Retinal pigment epithelial cell (primary cell): ENCODE measurements around the gene DGKA.
A peak's percentile ranks its signal among the peaks of the same experiment; 100 is the strongest.

Source experiments
- DNase-seq: peaks from one replicate; pipeline ENCODE4 v3.0.0-alpha.2; 2010; ENCODE audit warnings: low read depth
- H3K4me3 ChIP-seq: 2 replicates; pipeline ENCODE4 v1.5.1; 2011; ENCODE audit warnings: mild to moderate bottlenecking, low read length, control low read depth, moderate library complexity
- CTCF ChIP-seq: conservative IDR thresholded peaks from 2 replicates; pipeline ENCODE4 v1.5.1; 2011; ENCODE audit warnings: low read depth, low read length, control low read depth, inconsistent platforms

Gene DGKA

GRCh38 chr12:55937981-55938380 lies 7.0 kb downstream of the DGKA start:
- DNase-seq, result no peak
- TF ChIP-seq CTCF, result no peak
- no peak overlapping the region for H3K4me3 ChIP-seq

GRCh38 chr12:55938826-55939501 lies 8.0 kb downstream of the DGKA start:
- TF ChIP-seq CTCF, result no peak
- no peak for DNase-seq
- no peak overlapping the region for H3K4me3 ChIP-seq

- peak overlapping the region; percentile 25 for H3K4me3 ChIP-seq
Measured at GRCh38 chr12:55940065-55940732, 9.2 kb downstream of the DGKA start.

GRCh38 chr12:55942055-55942454 lies 11.1 kb downstream of the DGKA start:
- no peak for TF ChIP-seq CTCF
- no peak overlapping the region for H3K4me3 ChIP-seq
- no peak for DNase-seq

More at GRCh38 chr12:55940065-55940732, 9.2 kb downstream of the DGKA start:
- DNase-seq, result no peak
- TF ChIP-seq CTCF, result peak; percentile 94

- TF ChIP-seq CTCF, result no peak
- no peak for DNase-seq
- no peak overlapping the region for H3K4me3 ChIP-seq
Measured at GRCh38 chr12:55942577-55943136, 11.7 kb downstream of the DGKA start.

- DNase-seq, result no peak
- no peak overlapping the region for H3K4me3 ChIP-seq
- TF ChIP-seq CTCF, result no peak
Measured at GRCh38 chr12:55946553-55946952, 15.6 kb downstream of the DGKA start.

- no peak for DNase-seq
- no peak for TF ChIP-seq CTCF
- no peak overlapping the region for H3K4me3 ChIP-seq
Measured at GRCh38 chr12:55955344-55955743, 24.4 kb downstream of the DGKA start.
